ENCODE measurements around the gene OPCML.

OPCML gene

GRCh38 chr11:132551016-132551415, 981.3 kb downstream of the OPCML start:
- H2AFZ ChIP-seq (ENCODE audit: low read depth, low read length) = no peak overlapping the region
- no peaks in the 10 kb centered on the region for H3K36me3 ChIP-seq (ENCODE audit: insufficient read depth, low read length)
- H3K9me3 ChIP-seq (ENCODE audit: low read length) = no peaks in the 10 kb centered on the region
- H3K4me3 ChIP-seq (ENCODE audit: low read length) = no peak overlapping the region
- peaks cover 10% of the 10 kb centered on the region for H3K4me1 ChIP-seq (ENCODE audit: insufficient read depth, low read length)
- no peaks in the 10 kb centered on the region for H3K27me3 ChIP-seq (ENCODE audit: insufficient read depth, low read length)

GRCh38 chr11:132549561-132549960, 982.7 kb downstream of the OPCML start:
- peaks cover 10% of the 10 kb centered on the region for H3K4me1 ChIP-seq (ENCODE audit: insufficient read depth, low read length)
- H3K36me3 ChIP-seq (ENCODE audit: insufficient read depth, low read length) = no peaks in the 10 kb centered on the region
- no peak overlapping the region for H3K4me3 ChIP-seq (ENCODE audit: low read length)
- no peak overlapping the region for H2AFZ ChIP-seq (ENCODE audit: low read depth, low read length)
- H3K27me3 ChIP-seq (ENCODE audit: insufficient read depth, low read length) = no peaks in the 10 kb centered on the region
- no peaks in the 10 kb centered on the region for H3K9me3 ChIP-seq (ENCODE audit: low read length)

GRCh38 chr11:132549001-132549400, 983.3 kb downstream of the OPCML start:
- Histone ChIP-seq H3K4me1 (ENCODE audit: insufficient read depth, low read length) (peaks cover 10% of the 10 kb centered on the region), H3K9me3 (ENCODE audit: low read length) (no peaks in the 10 kb centered on the region), H3K27me3 (ENCODE audit: insufficient read depth, low read length) (no peaks in the 10 kb centered on the region), H3K36me3 (ENCODE audit: insufficient read depth, low read length) (no peaks in the 10 kb centered on the region), H3K4me3 (ENCODE audit: low read length) (no peak overlapping the region), H2AFZ (ENCODE audit: low read depth, low read length) (no peak overlapping the region)

GRCh38 chr11:132544007-132544406, 988.3 kb downstream of the OPCML start:
- H3K27me3 ChIP-seq (ENCODE audit: insufficient read depth, low read length) = no peaks in the 10 kb centered on the region
- H3K36me3 ChIP-seq (ENCODE audit: insufficient read depth, low read length) = no peaks in the 10 kb centered on the region
- no peaks in the 10 kb centered on the region for H3K9me3 ChIP-seq (ENCODE audit: low read length)
- no peak overlapping the region for H2AFZ ChIP-seq (ENCODE audit: low read depth, low read length)
- H3K4me3 ChIP-seq (ENCODE audit: low read length) = no peak overlapping the region
- peaks cover 14% of the 10 kb centered on the region for H3K4me1 ChIP-seq (ENCODE audit: insufficient read depth, low read length)

GRCh38 chr11:132541794-132542193, 990.5 kb downstream of the OPCML start:
- Histone ChIP-seq H3K9me3 (ENCODE audit: low read length) (no peaks in the 10 kb centered on the region), H2AFZ (ENCODE audit: low read depth, low read length) (no peak overlapping the region), H3K4me3 (ENCODE audit: low read length) (no peak overlapping the region), H3K36me3 (ENCODE audit: insufficient read depth, low read length) (no peaks in the 10 kb centered on the region), H3K4me1 (ENCODE audit: insufficient read depth, low read length) (peaks cover 8% of the 10 kb centered on the region), H3K27me3 (ENCODE audit: insufficient read depth, low read length) (no peaks in the 10 kb centered on the region)

GRCh38 chr11:132540581-132540980, 991.7 kb downstream of the OPCML start:
- H3K4me1 ChIP-seq (ENCODE audit: insufficient read depth, low read length) = peaks cover 4% of the 10 kb centered on the region
- H3K4me3 ChIP-seq (ENCODE audit: low read length) = no peak overlapping the region
- no peaks in the 10 kb centered on the region for H3K27me3 ChIP-seq (ENCODE audit: insufficient read depth, low read length)
- H2AFZ ChIP-seq (ENCODE audit: low read depth, low read length) = no peak overlapping the region
- no peaks in the 10 kb centered on the region for H3K36me3 ChIP-seq (ENCODE audit: insufficient read depth, low read length)
- no peaks in the 10 kb centered on the region for H3K9me3 ChIP-seq (ENCODE audit: low read length)

GRCh38 chr11:132539590-132540368, 992.5 kb downstream of the OPCML start:
- Histone ChIP-seq H3K27me3 (ENCODE audit: insufficient read depth, low read length) (no peaks in the 10 kb centered on the region), H3K9me3 (ENCODE audit: low read length) (no peaks in the 10 kb centered on the region), H3K36me3 (ENCODE audit: insufficient read depth, low read length) (no peaks in the 10 kb centered on the region), H3K4me3 (ENCODE audit: low read length) (no peak overlapping the region), H3K4me1 (ENCODE audit: insufficient read depth, low read length) (peaks cover 4% of the 10 kb centered on the region), H2AFZ (ENCODE audit: low read depth, low read length) (no peak overlapping the region)

- Histone ChIP-seq H2AFZ (ENCODE audit: low read depth, low read length) (no peak overlapping the region), H3K4me1 (ENCODE audit: insufficient read depth, low read length) (peaks cover 4% of the 10 kb centered on the region), H3K27me3 (ENCODE audit: insufficient read depth, low read length) (no peaks in the 10 kb centered on the region), H3K9me3 (ENCODE audit: low read length) (no peaks in the 10 kb centered on the region), H3K36me3 (ENCODE audit: insufficient read depth, low read length) (no peaks in the 10 kb centered on the region), H3K4me3 (ENCODE audit: low read length) (no peak overlapping the region)
Observed at GRCh38 chr11:132538642-132539041, 993.7 kb downstream of the OPCML start.

- no peak overlapping the region for H3K4me3 ChIP-seq (ENCODE audit: low read length)
- H3K27me3 ChIP-seq (ENCODE audit: insufficient read depth, low read length) = no peaks in the 10 kb centered on the region
- H3K9me3 ChIP-seq (ENCODE audit: low read length) = no peaks in the 10 kb centered on the region
- H3K4me1 ChIP-seq (ENCODE audit: insufficient read depth, low read length) = peaks cover 3% of the 10 kb centered on the region
- H3K36me3 ChIP-seq (ENCODE audit: insufficient read depth, low read length) = no peaks in the 10 kb centered on the region
- H2AFZ ChIP-seq (ENCODE audit: low read depth, low read length) = no peak overlapping the region
Observed at GRCh38 chr11:132535830-132536229, 996.5 kb downstream of the OPCML start.

GRCh38 chr11:132531921-132532320, 1000.4 kb downstream of the OPCML start:
- H3K27me3 ChIP-seq (ENCODE audit: insufficient read depth, low read length) = no peaks in the 10 kb centered on the region
- H3K36me3 ChIP-seq (ENCODE audit: insufficient read depth, low read length) = no peaks in the 10 kb centered on the region
- H3K9me3 ChIP-seq (ENCODE audit: low read length) = no peaks in the 10 kb centered on the region
- no peaks in the 10 kb centered on the region for H3K4me1 ChIP-seq (ENCODE audit: insufficient read depth, low read length)
- H3K4me3 ChIP-seq (ENCODE audit: low read length) = no peak overlapping the region
- no peak overlapping the region for H2AFZ ChIP-seq (ENCODE audit: low read depth, low read length)

- Histone ChIP-seq H2AFZ (ENCODE audit: low read depth, low read length) (no peak overlapping the region), H3K4me3 (ENCODE audit: low read length) (no peak overlapping the region), H3K36me3 (ENCODE audit: insufficient read depth, low read length) (no peaks in the 10 kb centered on the region), H3K9me3 (ENCODE audit: low read length) (no peaks in the 10 kb centered on the region), H3K27me3 (ENCODE audit: insufficient read depth, low read length) (no peaks in the 10 kb centered on the region), H3K4me1 (ENCODE audit: insufficient read depth, low read length) (no peaks in the 10 kb centered on the region)
Observed at GRCh38 chr11:132528181-132528580, 1004.1 kb downstream of the OPCML start.

GRCh38 chr11:132523929-132524328, 1008.4 kb downstream of the OPCML start:
- Histone ChIP-seq H3K9me3 (ENCODE audit: low read length) (no peaks in the 10 kb centered on the region), H3K36me3 (ENCODE audit: insufficient read depth, low read length) (no peaks in the 10 kb centered on the region), H3K4me3 (ENCODE audit: low read length) (no peak overlapping the region), H2AFZ (ENCODE audit: low read depth, low read length) (no peak overlapping the region), H3K27me3 (ENCODE audit: insufficient read depth, low read length) (no peaks in the 10 kb centered on the region), H3K4me1 (ENCODE audit: insufficient read depth, low read length) (no peaks in the 10 kb centered on the region)

GRCh38 chr11:132520199-132520598, 1012.1 kb downstream of the OPCML start:
- Histone ChIP-seq H2AFZ (ENCODE audit: low read depth, low read length) (no peak overlapping the region), H3K9me3 (ENCODE audit: low read length) (no peaks in the 10 kb centered on the region), H3K36me3 (ENCODE audit: insufficient read depth, low read length) (no peaks in the 10 kb centered on the region), H3K4me1 (ENCODE audit: insufficient read depth, low read length) (no peaks in the 10 kb centered on the region), H3K27me3 (ENCODE audit: insufficient read depth, low read length) (no peaks in the 10 kb centered on the region), H3K4me3 (ENCODE audit: low read length) (no peak overlapping the region)

GRCh38 chr11:132519241-132519815, 1013.0 kb downstream of the OPCML start:
- Histone ChIP-seq H3K36me3 (ENCODE audit: insufficient read depth, low read length) (no peaks in the 10 kb centered on the region), H3K27me3 (ENCODE audit: insufficient read depth, low read length) (no peaks in the 10 kb centered on the region), H3K4me3 (ENCODE audit: low read length) (no peak overlapping the region), H3K4me1 (ENCODE audit: insufficient read depth, low read length) (no peaks in the 10 kb centered on the region), H2AFZ (ENCODE audit: low read depth, low read length) (no peak overlapping the region), H3K9me3 (ENCODE audit: low read length) (no peaks in the 10 kb centered on the region)

Measured in neuron (in vitro differentiated cells).